ENCODE results near the gene PRKN. TPM values are rescaled to one million over a fixed set of nuclear protein-coding genes. Genes with fewer than 3 reads are reported as not detected.

The PRKN gene
- total and polyA plus RNA-seq, 2 experiments from 2014 or later: 1.2 to 2.3 TPM

GRCh38 chr6:161545741-161546140 lies 1181.8 kb downstream of the PRKN start:
- in situ Hi-C loops (cut with MboI): no loop called here

GRCh38 chr6:161544801-161545480 lies 1182.6 kb downstream of the PRKN start:
- TF ChIP-seq EZH2phosphoT487 (IDR thresholded peaks at IDR 0.05; ENCODE audit: insufficient read depth, low read depth) (no peak), EZH2 (IDR thresholded peaks at IDR 0.05; ENCODE audit: insufficient read depth, poor library complexity, severe bottlenecking) (no peak)
- H3K79me2 ChIP-seq (ENCODE audit: insufficient read depth): no peaks in the 10 kb centered on the region
- in situ Hi-C loops (cut with MboI): no loop called here
- H3K9ac ChIP-seq: no peak overlapping the region
- DNase-seq: no peak
- H3K4me3 ChIP-seq: no peak overlapping the region
- H3K27ac ChIP-seq: no peak overlapping the region
- no peaks in the 10 kb centered on the region for H3F3A ChIP-seq (ENCODE audit: insufficient read depth)
- H3K9me3 ChIP-seq (ENCODE audit: low read depth): no peaks in the 10 kb centered on the region
- no peaks in the 10 kb centered on the region for H3K36me3 ChIP-seq (ENCODE audit: low read depth)
- no peaks in the 10 kb centered on the region; the same call in 1 of the 2 replicates for H3K27me3 ChIP-seq (replicated peaks; ENCODE audit: insufficient read depth)
- H3K4me2 ChIP-seq (ENCODE audit: unreplicated experiment): no peak overlapping the region
- H3K9me2 ChIP-seq (ENCODE audit: insufficient read depth): no peaks in the 10 kb centered on the region
- H2AFZ ChIP-seq: no peak overlapping the region
- WGBS, 2 experiments (ENCODE audit: low coverage in 1 of 2, low lambda C conversion rate in 2 of 2, missing lambda C conversion rate in 2 of 2): 51 to 55% methylated on average over 10 of the region's 10 CpGs
- no peaks in the 10 kb centered on the region for H3K4me1 ChIP-seq (ENCODE audit: insufficient read depth)
- no peaks in the 10 kb centered on the region for H4K20me1 ChIP-seq (ENCODE audit: insufficient read depth)

More at GRCh38 chr6:161545741-161546140, 1181.8 kb downstream of the PRKN start:
- Histone ChIP-seq H3K9me3 (ENCODE audit: low read depth) (no peaks in the 10 kb centered on the region), H3K27me3 (replicated peaks; ENCODE audit: insufficient read depth) (no peaks in the 10 kb centered on the region; the same call in 1 of the 2 replicates), H3K4me2 (ENCODE audit: unreplicated experiment) (no peak overlapping the region), H3K9ac (no peak overlapping the region), H3K27ac (no peak overlapping the region), H3K9me2 (ENCODE audit: insufficient read depth) (no peaks in the 10 kb centered on the region), H3K4me1 (ENCODE audit: insufficient read depth) (no peaks in the 10 kb centered on the region), H3K79me2 (ENCODE audit: insufficient read depth) (no peaks in the 10 kb centered on the region), H3F3A (ENCODE audit: insufficient read depth) (no peaks in the 10 kb centered on the region), H3K4me3 (no peak overlapping the region), H3K36me3 (ENCODE audit: low read depth) (no peaks in the 10 kb centered on the region), H2AFZ (no peak overlapping the region), H4K20me1 (ENCODE audit: insufficient read depth) (no peaks in the 10 kb centered on the region)
- no peak for DNase-seq
- no peak for TF ChIP-seq EZH2phosphoT487 (IDR thresholded peaks at IDR 0.05; ENCODE audit: insufficient read depth, low read depth)
- no peak for TF ChIP-seq EZH2 (IDR thresholded peaks at IDR 0.05; ENCODE audit: insufficient read depth, poor library complexity, severe bottlenecking)
- 48 to 51% methylated on average over 2 of the region's 2 CpGs for WGBS, 2 experiments (ENCODE audit: low coverage in 1 of 2, low lambda C conversion rate in 2 of 2, missing lambda C conversion rate in 2 of 2)

- no peak overlapping the region for H3K4me3 ChIP-seq
- H3K4me1 ChIP-seq (ENCODE audit: insufficient read depth): no peaks in the 10 kb centered on the region
- no peak overlapping the region for H3K9ac ChIP-seq
- no peaks in the 10 kb centered on the region for H4K20me1 ChIP-seq (ENCODE audit: insufficient read depth)
- no peak overlapping the region for H3K4me2 ChIP-seq (ENCODE audit: unreplicated experiment)
- WGBS, 2 experiments (ENCODE audit: low coverage in 1 of 2, low lambda C conversion rate in 2 of 2, missing lambda C conversion rate in 2 of 2): 14 to 16% methylated on average over 4 of the region's 4 CpGs
- H3K9me2 ChIP-seq (ENCODE audit: insufficient read depth): no peaks in the 10 kb centered on the region
- H3F3A ChIP-seq (ENCODE audit: insufficient read depth): no peaks in the 10 kb centered on the region
- H3K79me2 ChIP-seq (ENCODE audit: insufficient read depth): no peaks in the 10 kb centered on the region
- TF ChIP-seq EZH2 (IDR thresholded peaks at IDR 0.05; ENCODE audit: insufficient read depth, poor library complexity, severe bottlenecking) (no peak), EZH2phosphoT487 (IDR thresholded peaks at IDR 0.05; ENCODE audit: insufficient read depth, low read depth) (no peak)
- no peak overlapping the region for H2AFZ ChIP-seq
- no peak overlapping the region for H3K27ac ChIP-seq
- H3K27me3 ChIP-seq (replicated peaks; ENCODE audit: insufficient read depth): no peaks in the 10 kb centered on the region; the same call in 1 of the 2 replicates
- H3K36me3 ChIP-seq (ENCODE audit: low read depth): no peaks in the 10 kb centered on the region
- DNase-seq: no peak
- in situ Hi-C loops (cut with MboI): no loop called here
- H3K9me3 ChIP-seq (ENCODE audit: low read depth): no peaks in the 10 kb centered on the region
Measured at GRCh38 chr6:161543684-161544309, 1183.8 kb downstream of the PRKN start.

DNA sequence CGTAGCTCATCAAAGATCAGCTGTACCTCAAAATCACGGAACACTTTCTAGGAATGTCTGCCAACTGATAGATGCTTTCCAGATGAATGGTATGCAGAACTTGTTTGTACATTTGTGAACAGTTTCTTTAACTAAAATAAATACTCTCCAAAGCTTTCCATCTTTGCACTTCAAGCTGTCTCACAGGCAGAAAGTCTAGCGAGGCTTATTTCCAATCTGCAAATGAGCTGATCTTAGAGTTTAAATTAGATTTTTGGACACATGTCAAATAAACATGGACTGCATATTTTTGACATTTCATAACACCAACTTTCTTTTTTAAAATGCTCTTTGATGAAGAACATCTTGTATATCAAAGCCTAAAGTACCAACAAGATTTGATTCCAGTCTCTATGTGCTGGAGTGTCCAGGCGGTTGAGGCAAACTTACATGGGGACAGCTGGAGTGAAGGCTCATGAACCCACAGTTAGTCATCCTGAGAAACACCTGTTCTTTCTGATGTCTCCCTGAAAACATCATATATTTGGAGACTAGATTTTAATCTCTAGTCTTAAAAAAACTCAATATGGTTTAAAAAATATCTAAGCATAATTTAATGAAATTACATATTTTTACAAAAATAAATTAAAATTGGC lies 1185.1 kb downstream of the PRKN start:
- no peak for TF ChIP-seq EZH2 (IDR thresholded peaks at IDR 0.05; ENCODE audit: insufficient read depth, poor library complexity, severe bottlenecking)
- TF ChIP-seq EZH2phosphoT487 (IDR thresholded peaks at IDR 0.05; ENCODE audit: insufficient read depth, low read depth): no peak
- no peaks in the 10 kb centered on the region for H3K9me2 ChIP-seq (ENCODE audit: insufficient read depth)

More for the DNA sequence above, 1185.1 kb downstream of the PRKN start:
- DNase-seq: no peak
- Histone ChIP-seq H3F3A (ENCODE audit: insufficient read depth) (no peaks in the 10 kb centered on the region), H2AFZ (no peak overlapping the region), H3K36me3 (ENCODE audit: low read depth) (no peaks in the 10 kb centered on the region), H3K27me3 (replicated peaks; ENCODE audit: insufficient read depth) (no peaks in the 10 kb centered on the region; the same call in 1 of the 2 replicates), H3K9me3 (ENCODE audit: low read depth) (no peaks in the 10 kb centered on the region), H4K20me1 (ENCODE audit: insufficient read depth) (no peaks in the 10 kb centered on the region), H3K4me1 (ENCODE audit: insufficient read depth) (no peaks in the 10 kb centered on the region), H3K9ac (no peak overlapping the region), H3K4me3 (no peak overlapping the region), H3K79me2 (ENCODE audit: insufficient read depth) (no peaks in the 10 kb centered on the region), H3K4me2 (ENCODE audit: unreplicated experiment) (no peak overlapping the region), H3K27ac (no peak overlapping the region)
- WGBS, 2 experiments (ENCODE audit: low coverage in 1 of 2, low lambda C conversion rate in 2 of 2, missing lambda C conversion rate in 2 of 2): 23 to 30% methylated on average over 4 of the region's 4 CpGs
- in situ Hi-C loops (cut with MboI): no loop called here
